H1 (cell line): ENCODE measurements around the gene WRAP73. TPM values are rescaled to one million over a fixed set of nuclear protein-coding genes. Genes with fewer than 3 reads are reported as not detected.

Source experiments
- CTCF ChIA-PET: fragments of 300-600 bp; sonication (Branson Sonifier 250); formaldehyde crosslinking; loops from one replicate; lab custom pipeline; 2021; ENCODE audit not compliant: partially characterized antibody; lab: Charles Lee
- POLR2A ChIA-PET: fragments of 300-600 bp; sonication (Branson Sonifier 250); formaldehyde crosslinking; loops from one replicate; lab custom pipeline; 2021; ENCODE audit warnings: inconsistent platforms; ENCODE audit not compliant: partially characterized antibody; lab: Charles Lee
- DNase-seq, 2 experiments: peaks; one replicate each; pipeline versions ENCODE4 v3.0.0 to v3.0.0-alpha.2; 2010 to 2022; ENCODE audit warnings: low spot score in 2 of 2, low read depth in 1 of 2, mixed read lengths in 1 of 2
- FAIRE-seq: peaks from 2 replicates; lab custom pipeline; 2011; peaks lifted over from hg19 to GRCh38; lab: Jason Lieb, UNC
- H2AFZ ChIP-seq: 2 replicates; pipeline ENCODE4 v1.8.1; 2012; ENCODE audit warnings: low read length, inconsistent platforms
- H2AK5ac ChIP-seq: 2 replicates; pipeline ENCODE4 v1.6.1; 2013; ENCODE audit warnings: low read depth, low read length
- H2BK120ac ChIP-seq: replicated peaks from 2 replicates; pipeline ENCODE3; 2013; ENCODE audit warnings: low read depth, low read length, inconsistent platforms
- H2BK12ac ChIP-seq: 2 replicates; pipeline ENCODE4 v1.6.1; 2013; ENCODE audit warnings: low read depth, low read length
- H2BK15ac ChIP-seq: 2 replicates; pipeline ENCODE4 v1.6.1; 2013; ENCODE audit warnings: low read length
- H2BK20ac ChIP-seq: 2 replicates; pipeline ENCODE4 v1.6.1; 2013; ENCODE audit warnings: low read length
- H2BK5ac ChIP-seq: 2 replicates; pipeline ENCODE4 v1.6.1; 2013; ENCODE audit warnings: low read depth, low read length
- H3K14ac ChIP-seq: 2 replicates; pipeline ENCODE4 v1.6.1; 2013; ENCODE audit warnings: inconsistent platforms; ENCODE audit not compliant: insufficient read length
- H3K18ac ChIP-seq: 2 replicates; pipeline ENCODE4 v1.6.1; 2013; ENCODE audit warnings: low read length; ENCODE audit errors: extremely low read depth
- H3K23ac ChIP-seq: 2 replicates; pipeline ENCODE4 v1.6.1; 2013; ENCODE audit warnings: inconsistent platforms; ENCODE audit not compliant: insufficient read length
- H3K23me2 ChIP-seq: 2 replicates; pipeline ENCODE4 v1.6.1; 2013; ENCODE audit warnings: low read depth, low read length
- H3K27ac ChIP-seq: 2 replicates; pipeline ENCODE4 v1.6.1; 2011; ENCODE audit warnings: low read depth, low read length, inconsistent platforms
- H3K27me3 ChIP-seq, 4 experiments: replicated peaks in 1 of 4; 1 replicate in 1 of 4; 2 replicates in 3 of 4; pipeline versions ENCODE4 v1.6.1 to v1.8.1; 2011 to 2013; ENCODE audit warnings: low read length in 3 of 4, mild to moderate bottlenecking in 3 of 4, inconsistent platforms in 2 of 4, mixed read lengths in 2 of 4, moderate library complexity in 1 of 4; ENCODE audit not compliant: control insufficient read depth in 3 of 4, insufficient read depth in 3 of 4; ENCODE audit errors: extremely low read depth in 1 of 4
- H3K36me3 ChIP-seq, 4 experiments: 2 replicates each; pipeline versions ENCODE4 v1.6.1 to v1.8.1; 2011 to 2013; ENCODE audit warnings: mild to moderate bottlenecking in 4 of 4, low read length in 3 of 4, moderate library complexity in 2 of 4, control low read depth in 1 of 4, inconsistent platforms in 1 of 4; ENCODE audit not compliant: insufficient read depth in 4 of 4, control insufficient read depth in 2 of 4
- H3K4ac ChIP-seq: replicated peaks from 2 replicates; pipeline ENCODE3; 2013; ENCODE audit warnings: low read length, low read depth, mixed read lengths, inconsistent platforms; ENCODE audit not compliant: insufficient read length
- H3K4me1 ChIP-seq, 4 experiments: replicated peaks in 1 of 4; 1 replicate in 1 of 4; 2 replicates in 3 of 4; pipeline versions ENCODE4 v1.6.1 to v1.8.1; 2011 to 2013; ENCODE audit warnings: low read length in 3 of 4, inconsistent platforms in 2 of 4, mixed read lengths in 1 of 4; ENCODE audit not compliant: insufficient read depth in 4 of 4, control insufficient read depth in 3 of 4
- H3K4me2 ChIP-seq, 2 experiments: 2 replicates each; pipeline versions ENCODE4 v1.6.1 to v1.8.1; 2011 to 2013; ENCODE audit warnings: low read depth in 2 of 2, low read length in 2 of 2, control low read depth in 1 of 2, inconsistent platforms in 1 of 2, mild to moderate bottlenecking in 1 of 2; ENCODE audit not compliant: insufficient read depth in 1 of 2
- H3K4me3 ChIP-seq, 4 experiments: fragments of 200-600, 300-600 bp in 1 of 4; sonication (generic), shearing (Covaris generic), sonication (Bioruptor Twin) in 1 of 4; 2 replicates each; pipeline versions ENCODE4 v1.5.1 to v1.8.1; 2011 to 2016; ENCODE audit warnings: low read length in 4 of 4, low read depth in 3 of 4, control low read depth in 2 of 4, inconsistent platforms in 2 of 4, mild to moderate bottlenecking in 2 of 4, mixed read lengths in 1 of 4, moderate library complexity in 1 of 4; ENCODE audit not compliant: insufficient read depth in 2 of 4; ENCODE audit errors: extremely low read depth in 1 of 4
- H3K56ac ChIP-seq: replicated peaks from 2 replicates; pipeline ENCODE3; 2013; ENCODE audit warnings: low read depth, mild to moderate bottlenecking, mixed read lengths, low read length, inconsistent platforms; ENCODE audit not compliant: insufficient read length
- H3K79me1 ChIP-seq: 2 replicates; pipeline ENCODE4 v1.6.1; 2013; ENCODE audit warnings: low read depth, low read length, control low read depth
- H3K79me2 ChIP-seq, 2 experiments: 2 replicates each; pipeline versions ENCODE4 v1.6.1 to v1.8.1; 2012 to 2013; ENCODE audit warnings: low read length in 2 of 2, mild to moderate bottlenecking in 2 of 2, inconsistent platforms in 1 of 2; ENCODE audit not compliant: insufficient read depth in 2 of 2, control insufficient read depth in 1 of 2
- H3K9ac ChIP-seq, 4 experiments: replicated peaks in 1 of 4; 1 replicate in 1 of 4; 2 replicates in 3 of 4; pipeline versions ENCODE4 v1.6.1 to v1.8.1; 2011 to 2013; ENCODE audit warnings: low read depth in 3 of 4, low read length in 3 of 4, control low read depth in 2 of 4, mild to moderate bottlenecking in 2 of 4, moderate library complexity in 2 of 4, inconsistent platforms in 1 of 4; ENCODE audit errors: extremely low read depth in 1 of 4
- H3K9me3 ChIP-seq, 2 experiments: 2 replicates each; pipeline versions ENCODE4 v1.6.1 to v1.8.1; 2012 to 2013; ENCODE audit warnings: mild to moderate bottlenecking in 2 of 2, moderate library complexity in 2 of 2, control low read depth in 1 of 2, inconsistent platforms in 1 of 2, low read depth in 1 of 2, low read length in 1 of 2, mixed read lengths in 1 of 2; ENCODE audit not compliant: insufficient read depth in 2 of 2
- H4K20me1 ChIP-seq, 2 experiments: replicated peaks in 1 of 2; 2 replicates each; pipeline versions ENCODE3 to v1.8.1; 2011 to 2013; ENCODE audit warnings: inconsistent platforms in 2 of 2, low read length in 2 of 2, mild to moderate bottlenecking in 1 of 2; ENCODE audit not compliant: insufficient read depth in 2 of 2, control insufficient read depth in 1 of 2
- H4K5ac ChIP-seq: 2 replicates; pipeline ENCODE4 v1.6.1; 2013; ENCODE audit warnings: low read length, low read depth, mixed read lengths, inconsistent platforms; ENCODE audit not compliant: insufficient read length
- H4K8ac ChIP-seq: 2 replicates; pipeline ENCODE4 v1.8.0; 2013; ENCODE audit warnings: mild to moderate bottlenecking, moderate library complexity, low read length, inconsistent platforms; ENCODE audit not compliant: insufficient read depth; ENCODE audit errors: extremely low read depth
- H4K91ac ChIP-seq: replicated peaks from 2 replicates; pipeline ENCODE3; 2013; ENCODE audit warnings: low read length, mixed read lengths, inconsistent platforms; ENCODE audit not compliant: insufficient read length
- CHD2 ChIP-seq: IDR thresholded peaks from 2 replicates; pipeline ENCODE4 v1.6.1; 2012; ENCODE audit warnings: low read length, improper control_type of control experiment
- GTF2F1 ChIP-seq: IDR thresholded peaks from 2 replicates; pipeline ENCODE4 v1.6.1; 2012; ENCODE audit warnings: low read depth, low read length, improper control_type of control experiment, borderline replicate concordance
- NANOG ChIP-seq: IDR thresholded peaks from 2 replicates; pipeline ENCODE4 v1.6.1; 2011; ENCODE audit warnings: low read length, low read depth, mild to moderate bottlenecking, inconsistent platforms; ENCODE audit not compliant: insufficient read depth, poor library complexity, severe bottlenecking
- NRF1 ChIP-seq: IDR thresholded peaks from 2 replicates; pipeline ENCODE4 v1.6.1; 2011; ENCODE audit warnings: mild to moderate bottlenecking, low read depth, low read length, improper control_type of control experiment
- SIN3A ChIP-seq, 2 experiments: IDR thresholded peaks in 1 of 2; conservative IDR thresholded peaks in 1 of 2; 2 replicates each; pipeline ENCODE4 v1.6.1; 2011 to 2012; ENCODE audit warnings: low read length in 2 of 2, improper control_type of control experiment in 1 of 2, low read depth in 1 of 2, mild to moderate bottlenecking in 1 of 2
- SIRT6 ChIP-seq: IDR thresholded peaks from one replicate; pipeline ENCODE4 v1.7.1; 2012; ENCODE audit warnings: low read length, inconsistent platforms
- SP4 ChIP-seq: IDR thresholded peaks from 2 replicates; pipeline ENCODE4 v1.6.1; 2012; ENCODE audit warnings: low read length, inconsistent platforms
- WGBS, 2 experiments: shearing (Covaris generic) in 1 of 2; methylation state at CpG; one replicate each; pipeline versions ENCODE4 v1.1.6 to v1.1.7; 2013 to 2015; ENCODE audit warnings: low lambda C conversion rate in 2 of 2, mixed read lengths in 2 of 2, inconsistent platforms in 1 of 2, low coverage in 1 of 2, missing lambda C conversion rate in 1 of 2; ENCODE audit not compliant: insufficient replicate concordance in 2 of 2, insufficient coverage in 1 of 2, insufficient read length in 1 of 2; ENCODE audit errors: extremely low coverage in 1 of 2, missing lambda C conversion rate in 1 of 2; 5-methylcytosine and 5-hydroxymethylcytosine counted together
- polyA plus RNA-seq, 7 experiments: library from polyadenylated mRNA; depleted of rRNA in 3 of 7; stranded (reverse) in 5 of 7; unstranded in 2 of 7; fragments of >200 nt in 5 of 7; fragments of 200-250 nt in 2 of 7; gene quantifications; 1 replicate in 5 of 7; 2 replicates in 1 of 7; 4 replicates in 1 of 7; pipeline versions ENCODE4 v1.2.1 to v1.2.3, GENCODE V29; 2011 to 2013; ENCODE audit warnings: missing spikeins in 2 of 7, mixed read lengths in 2 of 7
- total RNA-seq: library from RNA; stranded (reverse); fragmentation: NEBNext Ultra II Directional; extraction: Animal tissue kit (Norgen Biotek cat#: 25700); gene quantifications from 2 replicates; pipeline ENCODE4 v1.2.1, GENCODE V29; 2021
- TF ChIP-seq, protein P1 (sequence below), 3 experiments: IDR thresholded peaks; 1 replicate in 2 of 3; 2 replicates in 1 of 3; pipeline versions ENCODE4 v1.5.1 to v1.6.1; 2011; ENCODE audit warnings: low read length in 3 of 3, mild to moderate bottlenecking in 3 of 3, inconsistent platforms in 2 of 3, low read depth in 1 of 3, moderate library complexity in 1 of 3; ENCODE audit not compliant: insufficient read depth in 1 of 3; ENCODE audit errors: control extremely low read depth in 1 of 3
- TF ChIP-seq, protein P2 (sequence below): IDR thresholded peaks from 2 replicates; pipeline ENCODE4 v1.6.1; 2012; ENCODE audit warnings: inconsistent platforms

Gene WRAP73
- total and polyA plus RNA-seq, 2 of the 8 experiments (the other 6 are each of a cell fraction or from before 2014, with no cell fraction given) = 30.3 to 50.7 TPM

DNA sequence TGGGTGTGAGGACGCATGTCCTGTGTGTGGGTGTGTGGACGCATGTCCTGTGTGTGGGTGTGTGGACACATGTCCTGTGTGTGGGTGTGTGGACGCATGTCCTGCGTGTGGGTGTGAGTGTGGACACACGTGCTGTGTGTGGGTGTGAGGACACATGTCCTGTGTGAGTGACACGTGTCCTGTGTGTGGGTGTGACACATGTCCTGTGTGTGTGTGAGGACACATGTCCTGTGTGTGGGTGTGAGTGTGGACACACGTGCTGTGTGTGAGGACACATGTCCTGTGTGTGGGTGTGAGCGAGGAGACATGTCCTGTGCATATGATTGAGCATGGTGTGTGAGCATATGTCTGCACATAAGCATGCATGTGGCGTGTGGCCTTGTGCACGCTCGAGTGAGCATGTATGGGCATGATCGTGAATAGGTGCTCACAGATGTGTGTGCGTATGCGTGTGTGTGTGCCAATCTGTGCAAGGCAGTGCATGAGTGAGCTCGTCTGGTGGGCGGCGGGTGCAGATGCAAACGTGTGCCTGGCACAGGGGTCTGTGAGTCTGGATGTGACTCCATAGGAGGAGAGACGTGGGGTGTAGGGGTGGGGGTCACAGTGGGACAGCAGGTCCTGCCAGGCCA lies 63.8 kb downstream of the WRAP73 start:
- DNase-seq = no peak
- 92% methylated on average over 19 of the region's 19 CpGs; no CpG with 5 or more reads in 1 of the 2 experiments for WGBS, 2 experiments
- H3K9me3 ChIP-seq = peaks cover 11 to 12% of the 10 kb centered on the region in 2 experiments; a peak in 2 of 4 replicates
- H3K27ac ChIP-seq = no peak overlapping the region
- peaks cover 0 to 4% of the 10 kb centered on the region in 2 experiments for H4K20me1 ChIP-seq
- no peaks in the 10 kb centered on the region for H3K79me1 ChIP-seq
- no peak overlapping the region; a peak in 1 of 7 replicates for H3K9ac ChIP-seq
- ChIA-PET POLR2A (interaction anchor here (1.5 kb wide), 1 partner anchor 15 kb away, joined by 3 read pairs; no protein-coding TSS in a partner anchor), CTCF (interaction anchor here (1.3 to 9.7 kb wide), 8 partner anchors 14 to 133 kb away, joined by 3 to 132 read pairs (median 7); partner anchors contain the start of genes MEGF6 and TPRG1L)
- H3K79me2 ChIP-seq = no peaks in the 10 kb centered on the region
- no peak overlapping the region for H4K5ac ChIP-seq
- H2BK5ac ChIP-seq = peak overlapping the region; percentile 27; the same call in 1 of the 2 replicates
- peaks cover 0 to 4% (median 3%) of the 10 kb centered on the region in 4 experiments; a peak in 4 of 7 replicates for H3K4me1 ChIP-seq
- H4K8ac ChIP-seq = no peak overlapping the region
- H3K4me3 ChIP-seq = no peak overlapping the region
- no peak overlapping the region for H2BK120ac ChIP-seq
- peak overlapping the region; percentile 53; the same call in 1 of the 2 replicates for H2BK12ac ChIP-seq
- H2AFZ ChIP-seq = no peak overlapping the region
- H3K14ac ChIP-seq = no peak overlapping the region
- no peak overlapping the region for H3K4me2 ChIP-seq
- peak overlapping the region; percentile 83; the same call in 1 of the 2 replicates for H2AK5ac ChIP-seq
- no peaks in the 10 kb centered on the region; a peak in 1 of 8 replicates for H3K36me3 ChIP-seq
- no peak overlapping the region for H3K56ac ChIP-seq
- H3K23ac ChIP-seq = peak overlapping the region; percentile 72
- no peak overlapping the region for H3K18ac ChIP-seq
- no peak overlapping the region for H4K91ac ChIP-seq
- peak overlapping the region; percentile 25; the same call in 1 of the 2 replicates for H2BK15ac ChIP-seq
- 0 out of 2 replicates have a peak, but pooled peaks cover 3% of the 10 kb centered on the region for H3K23me2 ChIP-seq
- H2BK20ac ChIP-seq = no peak overlapping the region
- H3K27me3 ChIP-seq = no peaks in the 10 kb centered on the region
- no peak overlapping the region for H3K4ac ChIP-seq
- no peak for FAIRE-seq
- no peak for TF ChIP-seq CHD2
- no peak for TF ChIP-seq NRF1
- no peak for TF ChIP-seq GTF2F1
- TF ChIP-seq, protein P1, sequence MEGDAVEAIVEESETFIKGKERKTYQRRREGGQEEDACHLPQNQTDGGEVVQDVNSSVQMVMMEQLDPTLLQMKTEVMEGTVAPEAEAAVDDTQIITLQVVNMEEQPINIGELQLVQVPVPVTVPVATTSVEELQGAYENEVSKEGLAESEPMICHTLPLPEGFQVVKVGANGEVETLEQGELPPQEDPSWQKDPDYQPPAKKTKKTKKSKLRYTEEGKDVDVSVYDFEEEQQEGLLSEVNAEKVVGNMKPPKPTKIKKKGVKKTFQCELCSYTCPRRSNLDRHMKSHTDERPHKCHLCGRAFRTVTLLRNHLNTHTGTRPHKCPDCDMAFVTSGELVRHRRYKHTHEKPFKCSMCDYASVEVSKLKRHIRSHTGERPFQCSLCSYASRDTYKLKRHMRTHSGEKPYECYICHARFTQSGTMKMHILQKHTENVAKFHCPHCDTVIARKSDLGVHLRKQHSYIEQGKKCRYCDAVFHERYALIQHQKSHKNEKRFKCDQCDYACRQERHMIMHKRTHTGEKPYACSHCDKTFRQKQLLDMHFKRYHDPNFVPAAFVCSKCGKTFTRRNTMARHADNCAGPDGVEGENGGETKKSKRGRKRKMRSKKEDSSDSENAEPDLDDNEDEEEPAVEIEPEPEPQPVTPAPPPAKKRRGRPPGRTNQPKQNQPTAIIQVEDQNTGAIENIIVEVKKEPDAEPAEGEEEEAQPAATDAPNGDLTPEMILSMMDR (IDR thresholded peaks at IDR 0.05; ENCODE audit: control extremely low read depth in 1 of 3, insufficient read depth in 1 of 3, low read depth in 1 of 3, low read length in 3 of 3) = no peak
- TF ChIP-seq SIRT6 = no peak
- TF ChIP-seq SIN3A (conservative IDR thresholded peaks at IDR 0.05 in 1 of 2, IDR thresholded peaks at IDR 0.05 in 1 of 2; ENCODE audit: low read depth in 1 of 2, low read length in 2 of 2) = no peak
- TF ChIP-seq, protein P2, sequence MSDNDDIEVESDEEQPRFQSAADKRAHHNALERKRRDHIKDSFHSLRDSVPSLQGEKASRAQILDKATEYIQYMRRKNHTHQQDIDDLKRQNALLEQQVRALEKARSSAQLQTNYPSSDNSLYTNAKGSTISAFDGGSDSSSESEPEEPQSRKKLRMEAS = no peak
- TF ChIP-seq NANOG = no peak
- TF ChIP-seq SP4 = no peak
